Motor neuron (in vitro differentiated cells): ENCODE measurements around the gene SBDS. TPM values are rescaled to one million over a fixed set of nuclear protein-coding genes. Genes with fewer than 3 reads are reported as not detected.
"Not testable (repeated sequence)": the region's sequence is repeated elsewhere in the genome, so short reads cannot be mapped to it uniquely, and the experiment has no call there.

ENCODE experiments used
- ATAC-seq, 8 experiments: fragments of 200-7000 bp; cut with Tn5 transposase; replicated peaks in 6 of 8; 2 replicates each; pipeline ENCODE4 v1.8.0; 2021; ENCODE audit warnings: mild to moderate bottlenecking in 8 of 8, moderate library complexity in 8 of 8
- H3K27ac ChIP-seq, 2 donors: fragments of 250-450 bp; sonication (Bioruptor Pico); 2 replicates each; pipeline ENCODE4 v1.9.0; 2021; ENCODE audit warnings: antibody characterized with exemption in 2 of 2, mild to moderate bottlenecking in 2 of 2, moderate library complexity in 1 of 2
- H3K4me1 ChIP-seq, 2 donors: fragments of 250-450 bp; sonication (Bioruptor Pico); replicated peaks in 1 of 2; 2 replicates each; pipeline ENCODE4 v1.6.1; 2021; ENCODE audit warnings: antibody characterized with exemption in 2 of 2, mild to moderate bottlenecking in 2 of 2, moderate library complexity in 1 of 2
- H3K4me3 ChIP-seq, 5 donors: fragments of 250-450 bp; sonication (Bioruptor Pico); 2 replicates each; pipeline ENCODE4 v1.9.0; 2021; ENCODE audit warnings: antibody characterized with exemption in 5 of 5, mild to moderate bottlenecking in 5 of 5, moderate library complexity in 4 of 5
- WGBS, 10 experiments: fragments of 450-650 bp; shearing (Covaris generic); methylation state at CpG; one replicate each; pipeline ENCODE4 v1.0.0; 2022; 5-methylcytosine and 5-hydroxymethylcytosine counted together
- in situ Hi-C, 9 experiments: fragments of 400-800 bp; cut with MboI; loops; one replicate each; pipeline ENCODE4 v1.15.0; 2021; ENCODE audit warnings: low sequenced_read_pairs in 9 of 9, low pct_unique_long_range_greater_than_20kb in 2 of 9; ENCODE audit not compliant: unreplicated experiment in 9 of 9
- total RNA-seq, 8 experiments: library from RNA; unstranded; fragments of 300-600 nt; gene quantifications; 2 replicates each; pipeline versions ENCODE4 v1.2.3 to v1.2.4, GENCODE V29; 2022

SBDS gene
- total RNA-seq, result 100 to 1,000 TPM in 2 of 8 experiments, 10 to 100 TPM in 6; 49.4 to 172 (median 64.8) TPM

DNA sequence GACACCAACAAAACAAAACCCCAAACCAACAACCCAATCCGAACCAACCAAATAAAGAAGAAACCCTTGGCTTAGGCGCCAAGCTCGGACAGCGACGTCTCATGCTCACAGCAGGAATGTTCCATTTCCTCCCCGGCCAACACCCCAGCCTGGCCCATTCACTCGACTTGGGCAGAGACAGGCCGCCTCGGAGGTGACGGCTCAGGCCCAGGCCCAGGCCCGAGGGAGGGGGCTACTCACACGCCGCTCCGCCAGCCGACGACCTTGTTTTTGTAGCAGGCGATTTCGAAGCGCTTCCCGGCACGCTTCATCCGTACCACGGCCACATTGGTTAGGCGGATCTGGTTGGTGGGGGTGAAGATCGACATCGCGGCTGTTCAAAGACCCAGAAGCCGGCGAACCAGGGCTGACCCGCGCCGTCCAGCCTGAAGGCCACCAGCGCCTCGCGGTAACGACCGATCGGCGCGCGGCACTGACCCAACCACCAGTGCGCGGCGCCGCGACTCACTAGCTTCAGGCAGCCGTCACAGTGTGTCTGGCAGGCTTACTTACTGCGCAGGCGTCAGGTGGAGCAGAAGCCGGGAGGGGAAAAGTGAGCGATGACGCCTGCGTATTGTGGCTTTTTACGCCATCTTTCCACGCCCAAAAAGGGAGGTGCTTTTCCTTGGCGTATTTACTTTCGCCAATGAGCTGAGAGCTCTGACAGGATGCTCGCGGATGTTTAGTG, at the start of gene SBDS:
Gene SBDS, minus strand, starts transcription at position 537 of the 727 bp plus-strand sequence. Its CDS starts 169 bp downstream, at position 368.
- H3K4me1 ChIP-seq, in situ Hi-C loops: not testable (repeated sequence)
- Histone ChIP-seq H3K27ac (peak within 1 kb of the TSS; percentile 89 to 92), H3K4me3 (peak within 1 kb of the TSS; percentile 67 to 79 (median 74))
- WGBS, 10 experiments, result 0 to 3% (median 0%) methylated on average over 1 to 30 of the region's 59 CpGs; no CpG with 5 or more reads in 2 of the 10 experiments
- peak; percentile 57 to 74 (median 66) for ATAC-seq

DNA sequence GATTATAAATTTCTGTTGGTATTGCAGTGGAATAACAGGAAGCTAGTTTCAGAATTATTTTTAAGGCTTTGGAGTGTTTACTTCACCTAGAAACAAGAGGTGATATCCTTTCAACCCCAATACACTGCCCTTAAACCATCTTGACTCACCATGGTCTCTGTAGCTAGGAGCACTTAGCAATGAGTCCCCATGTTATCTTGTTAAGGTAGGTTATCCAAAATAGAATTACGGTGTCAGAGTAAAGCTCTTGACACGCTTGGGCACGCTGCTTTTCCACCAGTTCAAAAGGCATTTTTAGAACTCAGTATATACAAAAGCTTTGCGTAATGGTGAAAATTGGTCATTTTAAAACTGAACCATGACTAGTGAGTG, 48.2 kb upstream of the SBDS start:
- in situ Hi-C loops, result loop anchor here in 1 of 9 experiments (25.0 kb wide), 1 partner anchor 94 kb away; no protein-coding TSS in a partner anchor
- H3K4me3 ChIP-seq, ATAC-seq, H3K4me1 ChIP-seq, H3K27ac ChIP-seq: not testable (repeated sequence)
- 61 to 100% (median 98%) methylated on average over 1 to 4 of the region's 4 CpGs; no CpG with 5 or more reads in 1 of the 10 experiments for WGBS, 10 experiments

DNA sequence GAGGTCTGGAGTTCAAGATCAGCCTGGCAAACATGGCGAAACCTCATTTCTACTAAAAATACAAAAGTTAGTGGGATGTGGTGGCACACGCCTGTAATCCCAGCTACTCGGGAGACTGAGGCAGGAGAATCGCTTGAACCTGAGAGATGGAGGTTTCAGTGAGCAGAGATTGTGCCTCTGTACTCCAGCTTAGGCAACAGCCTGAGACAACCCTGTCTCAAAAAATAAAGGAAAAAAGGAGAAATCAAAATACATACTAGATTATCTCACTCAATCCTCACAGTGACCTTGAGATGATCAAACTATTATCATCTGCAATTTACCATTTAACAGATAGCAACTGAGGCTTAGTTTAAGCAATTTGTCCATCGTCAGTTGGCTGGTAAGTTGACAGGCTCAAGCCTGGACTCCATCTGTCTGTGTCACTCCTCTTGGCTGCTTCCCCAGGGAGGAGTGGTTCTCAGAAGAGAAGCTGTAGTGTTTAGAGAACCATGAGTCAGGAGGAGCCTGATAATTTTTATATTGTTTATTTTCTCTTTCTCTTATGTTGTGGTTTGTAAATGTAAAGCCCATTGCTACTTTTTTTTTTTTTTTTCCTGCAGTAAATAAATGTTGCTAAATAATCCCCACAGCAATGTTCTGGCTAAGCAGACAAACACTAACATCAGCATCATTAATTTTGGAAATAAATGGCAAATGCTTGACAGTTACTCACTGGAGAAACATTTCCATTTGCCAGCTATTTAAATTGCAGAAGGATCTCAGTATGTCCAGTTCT, 47.6 kb upstream of the SBDS start:
- in situ Hi-C loops, result loop anchor here in 1 of 9 experiments (25.0 kb wide), 1 partner anchor 94 kb away; no protein-coding TSS in a partner anchor
- not testable (repeated sequence) for H3K4me1 ChIP-seq, H3K4me3 ChIP-seq, H3K27ac ChIP-seq
- WGBS, 10 experiments, result 0 to 100% (median 80%) methylated on average over 1 to 4 of the region's 5 CpGs; no CpG with 5 or more reads in 2 of the 10 experiments
- peak in 7 of 8 experiments; percentile 27 to 99 (median 78) for ATAC-seq

DNA sequence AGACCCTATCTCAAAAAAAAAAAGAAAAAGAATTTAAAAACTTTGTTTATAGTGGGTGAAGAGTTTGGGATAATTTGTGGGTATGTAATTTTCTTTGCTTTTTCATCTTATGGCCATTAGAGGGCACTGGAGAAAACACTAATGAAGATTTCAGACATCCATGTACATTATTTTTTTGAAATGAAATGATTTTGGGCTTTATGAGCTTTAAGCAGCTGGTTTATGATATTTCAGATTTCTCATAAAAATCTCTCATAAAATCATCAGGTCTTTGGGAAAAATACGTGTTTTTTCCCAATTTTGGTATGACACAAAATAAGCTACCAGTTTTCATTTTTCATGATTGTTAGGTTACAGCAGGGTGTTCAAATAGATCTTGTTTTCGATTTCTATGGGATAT, 45.4 kb upstream of the SBDS start:
- H3K4me1 ChIP-seq, H3K27ac ChIP-seq, ATAC-seq, H3K4me3 ChIP-seq: not testable (repeated sequence)
- 4 to 71% (median 30%) methylated on average over 1 to 2 of the region's 2 CpGs; no CpG with 5 or more reads in 1 of the 10 experiments for WGBS, 10 experiments
- in situ Hi-C loops, result loop anchor here in 1 of 9 experiments (25.0 kb wide), 1 partner anchor 96 kb away; no protein-coding TSS in a partner anchor

- H3K27ac ChIP-seq, H3K4me3 ChIP-seq, H3K4me1 ChIP-seq: not testable (repeated sequence)
- WGBS, 10 experiments, result 76 to 100% (median 100%) methylated on average over 1 to 5 of the region's 10 CpGs; no CpG with 5 or more reads in 4 of the 10 experiments
- in situ Hi-C loops, result loop anchor here in 1 of 9 experiments (25.0 kb wide), 1 partner anchor 101 kb away; no protein-coding TSS in a partner anchor
- ATAC-seq, result peak in 5 of 8 experiments; percentile 42 to 99 (median 95)
These were observed 41.3 kb upstream of the SBDS start for GRCh38 chr7:67036432-67037395.

DNA sequence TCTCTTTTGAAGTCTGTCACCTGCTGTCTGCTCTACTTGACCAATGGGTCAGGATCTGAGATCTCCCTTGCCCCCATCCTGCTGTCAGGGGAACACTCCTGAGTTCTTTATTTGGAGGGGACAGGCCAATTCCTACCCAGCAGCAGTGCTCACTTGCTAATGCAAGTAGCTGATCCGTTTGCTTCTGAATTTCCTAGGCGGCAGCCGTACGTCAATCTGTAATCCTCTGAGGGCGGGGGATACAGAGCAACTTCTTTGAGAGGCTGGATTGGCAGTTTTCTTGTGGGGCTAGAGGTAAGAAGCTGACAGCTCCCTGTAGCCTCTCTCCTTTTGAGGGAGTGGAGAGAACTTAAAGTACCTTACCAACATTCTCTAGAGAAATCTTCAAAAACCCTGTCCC, 37.9 kb upstream of the SBDS start:
- Histone ChIP-seq H3K4me1 (no peaks in the 10 kb centered on the region), H3K4me3 (no peak overlapping the region), H3K27ac (no peak overlapping the region)
- WGBS, 10 experiments, result 60 to 100% (median 88%) methylated on average over 1 to 5 of the region's 5 CpGs; no CpG with 5 or more reads in 4 of the 10 experiments
- ATAC-seq, result no peak
- in situ Hi-C loops, result loop anchor here in 1 of 9 experiments (25.0 kb wide), 1 partner anchor 104 kb away; no protein-coding TSS in a partner anchor

GRCh38 chr7:67031685-67032084, 36.3 kb upstream of the SBDS start:
- not testable (repeated sequence) for ATAC-seq, H3K4me1 ChIP-seq, H3K4me3 ChIP-seq, H3K27ac ChIP-seq
- WGBS, 10 experiments, result no CpG with 5 or more reads among the region's 2 CpGs
- in situ Hi-C loops, result loop anchor here in 1 of 9 experiments (25.0 kb wide), 1 partner anchor 106 kb away; no protein-coding TSS in a partner anchor

- not testable (repeated sequence) for H3K4me1 ChIP-seq, H3K27ac ChIP-seq, H3K4me3 ChIP-seq
- WGBS, 10 experiments, result 0 to 83% methylated on average over 1 of the region's 1 CpG; no CpG with 5 or more reads in 8 of the 10 experiments
- peak in 2 of 8 experiments; percentile 81 for ATAC-seq
- in situ Hi-C loops, result loop anchor here in 1 of 9 experiments (25.0 kb wide), 1 partner anchor 112 kb away; no protein-coding TSS in a partner anchor
These were observed 30.1 kb upstream of the SBDS start for GRCh38 chr7:67025459-67025858.

GRCh38 chr7:67022511-67022910, 27.1 kb upstream of the SBDS start:
- WGBS, 10 experiments, result 0 to 100% (median 63%) methylated on average over 1 to 3 of the region's 3 CpGs
- peak in 2 of 8 experiments; percentile 62 to 69 for ATAC-seq
- H3K4me1 ChIP-seq, result no peaks in the 10 kb centered on the region
- no peak overlapping the region for H3K27ac ChIP-seq
- in situ Hi-C loops, result no loop called here
- H3K4me3 ChIP-seq, result no peak overlapping the region

DNA sequence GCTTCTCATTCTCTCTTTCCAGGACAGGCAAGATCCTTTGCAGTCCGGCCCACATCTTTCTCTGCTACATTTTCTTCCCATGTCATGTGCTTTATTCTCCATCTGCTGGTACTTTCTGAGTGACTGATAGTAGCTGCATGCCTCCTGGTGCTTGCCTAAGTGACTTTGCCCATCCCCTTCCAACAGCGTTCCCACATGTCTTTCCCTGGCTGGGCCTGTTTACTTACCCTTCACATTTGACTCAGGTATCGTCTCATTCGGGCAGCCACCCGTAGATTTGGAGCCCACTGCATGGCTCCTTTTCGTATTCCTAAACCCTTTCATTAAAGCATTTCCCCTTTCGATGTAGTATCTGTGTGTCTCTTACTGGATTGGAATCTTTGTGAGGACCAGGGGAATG, 25.9 kb upstream of the SBDS start:
- ATAC-seq, result no peak
- WGBS, 10 experiments, result 78 to 100% (median 87%) methylated on average over 1 to 7 of the region's 7 CpGs
- Histone ChIP-seq H3K4me1 (no peaks in the 10 kb centered on the region), H3K27ac (no peak overlapping the region), H3K4me3 (no peak overlapping the region)
- in situ Hi-C loops, result no loop called here

DNA sequence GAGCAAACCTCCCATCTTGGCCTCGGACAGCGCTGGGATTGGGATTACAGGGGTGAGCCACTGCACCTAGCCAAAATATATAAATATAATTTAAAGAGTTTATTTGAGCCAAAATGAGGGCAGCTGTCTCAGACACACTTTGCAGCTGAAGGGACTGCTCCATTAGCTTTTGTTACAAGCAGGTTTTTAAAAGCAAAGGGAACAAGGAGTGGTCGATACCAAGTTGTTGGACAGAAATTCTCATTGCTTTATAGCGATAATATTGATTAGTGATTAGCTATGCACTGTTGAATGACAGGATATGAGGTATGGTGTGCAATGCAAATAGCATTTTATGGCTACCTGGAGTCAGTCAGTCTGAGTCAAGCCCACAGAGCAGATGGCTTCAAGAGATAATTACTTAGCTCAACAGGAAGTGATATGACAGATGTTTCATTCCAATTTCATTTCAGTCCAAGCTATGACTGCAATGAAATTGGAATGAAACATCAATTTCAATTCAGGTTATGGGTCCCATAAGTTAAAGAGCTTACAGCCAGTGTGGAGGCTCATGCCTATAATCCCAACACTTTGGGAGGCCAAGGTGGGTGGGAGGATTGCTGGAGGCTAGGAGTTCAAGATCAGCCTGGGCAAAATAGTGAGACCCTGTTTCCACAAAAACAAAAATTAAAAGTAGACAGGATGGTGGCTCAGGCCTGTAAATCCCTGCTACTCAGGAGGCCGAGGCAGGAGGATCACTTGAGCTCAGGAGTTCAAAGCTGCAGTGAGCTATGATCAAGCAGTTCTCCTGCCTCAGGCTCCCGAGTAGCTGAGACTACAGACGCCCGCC, 24.4 kb upstream of the SBDS start:
- Histone ChIP-seq H3K4me3 (no peak overlapping the region), H3K27ac (no peak overlapping the region), H3K4me1 (no peaks in the 10 kb centered on the region)
- in situ Hi-C loops, result no loop called here
- 57 to 100% (median 87%) methylated on average over 2 to 7 of the region's 8 CpGs for WGBS, 10 experiments
- peak in 1 of 8 experiments; percentile 9 for ATAC-seq
